ENCODE results near the gene DCUN1D2.
"Not testable (repeated sequence)": the region's sequence is repeated elsewhere in the genome, so short reads cannot be mapped to it uniquely, and the experiment has no call there.

DCUN1D2 gene

DNA sequence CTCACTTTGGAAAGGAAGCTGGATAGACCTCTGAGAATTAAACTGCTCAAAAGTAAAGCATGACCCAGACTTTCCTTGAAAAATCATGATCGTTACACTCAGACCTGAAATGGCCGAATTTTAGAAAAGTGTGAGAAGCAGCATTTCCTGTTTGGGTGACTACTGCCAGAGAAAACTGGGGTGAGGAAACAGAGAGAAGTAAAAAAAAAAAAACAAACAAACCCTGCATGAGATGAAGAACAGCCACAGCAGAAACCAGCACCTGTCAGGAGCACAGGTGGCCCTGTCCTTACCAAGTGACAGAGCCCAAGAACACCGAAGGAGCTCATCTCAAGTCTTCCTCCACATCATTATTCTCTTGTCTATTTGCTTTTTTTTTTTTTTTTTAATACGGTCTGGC, 25.2 kb downstream of the DCUN1D2 start:
- DNase-seq (ENCODE audit: low spot score) = no peak

DNA sequence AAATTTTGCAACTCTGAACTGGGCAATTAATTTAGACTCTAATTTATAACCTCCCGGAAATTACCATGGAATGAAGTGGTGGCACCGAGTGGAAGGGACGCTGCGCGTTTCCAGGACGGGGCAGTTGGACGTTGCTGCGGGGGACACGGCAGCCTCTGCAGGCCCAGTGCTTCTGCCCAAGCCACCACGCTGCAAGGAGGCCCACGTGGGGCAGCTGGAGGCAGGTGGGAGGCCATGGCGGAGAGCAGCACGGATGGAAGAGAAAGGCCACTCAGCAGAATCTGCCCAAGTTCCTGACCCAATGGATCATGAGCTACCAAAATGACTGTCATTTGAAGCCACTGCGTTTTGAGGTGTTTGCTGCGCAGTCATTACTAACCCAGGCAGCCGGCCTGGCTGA, 26.0 kb downstream of the DCUN1D2 start:
- no peak for DNase-seq (ENCODE audit: low spot score)

DNA sequence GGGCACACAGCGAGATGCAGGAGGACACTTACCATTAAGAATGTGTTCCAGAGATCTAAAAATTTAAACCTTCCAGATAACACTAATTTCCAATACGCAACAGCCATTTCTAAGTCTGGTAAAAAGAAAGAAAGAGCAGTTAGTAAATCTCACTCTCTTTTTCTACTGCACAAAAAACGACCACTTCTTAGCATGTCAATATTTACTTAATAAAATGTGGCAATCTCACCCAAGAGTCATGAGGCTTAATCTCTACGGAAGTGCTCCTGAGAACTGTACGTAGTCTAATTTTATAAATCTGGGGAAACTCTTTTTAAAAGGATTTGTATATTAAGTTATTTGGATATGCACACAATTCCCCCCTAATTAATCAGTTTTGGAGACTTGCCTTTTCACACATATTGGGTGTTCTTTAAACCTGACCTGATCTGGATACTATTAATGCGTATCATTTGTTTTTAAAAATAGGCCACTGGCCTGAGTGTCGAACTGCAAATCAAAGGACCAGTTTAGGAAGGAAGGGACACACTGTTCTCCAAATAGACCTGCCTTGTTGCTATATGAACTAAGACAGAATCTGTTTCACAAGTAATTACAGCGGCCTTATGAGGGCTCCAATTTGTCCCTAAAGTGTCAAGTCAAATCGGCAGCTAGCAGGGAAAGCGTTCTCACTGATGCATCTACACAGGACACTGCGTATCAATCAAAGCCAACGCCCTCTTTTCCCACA, 29.3 kb downstream of the DCUN1D2 start:
- no peak for DNase-seq (ENCODE audit: low spot score)

DNA sequence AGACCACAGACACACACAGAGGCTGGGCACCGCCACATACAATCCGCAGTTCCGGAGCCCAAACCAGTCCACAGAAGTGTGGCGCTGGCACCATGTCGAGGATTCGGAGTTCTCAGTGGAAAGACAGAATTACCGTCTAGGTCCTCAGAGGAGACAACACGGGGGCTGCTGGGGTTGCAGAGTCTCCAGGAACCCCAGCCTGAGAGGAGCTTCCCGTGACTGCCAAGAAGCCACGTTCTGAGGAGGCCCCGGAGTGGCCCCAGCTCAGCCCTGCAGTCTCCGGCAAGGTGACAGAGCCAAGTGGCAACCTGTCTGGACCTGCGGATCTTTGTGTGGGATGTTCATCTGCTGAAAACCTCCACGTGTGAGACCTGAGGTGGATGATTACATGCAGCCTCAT, 29.9 kb downstream of the DCUN1D2 start:
- peak; percentile 61 for DNase-seq (ENCODE audit: low spot score)

DNA sequence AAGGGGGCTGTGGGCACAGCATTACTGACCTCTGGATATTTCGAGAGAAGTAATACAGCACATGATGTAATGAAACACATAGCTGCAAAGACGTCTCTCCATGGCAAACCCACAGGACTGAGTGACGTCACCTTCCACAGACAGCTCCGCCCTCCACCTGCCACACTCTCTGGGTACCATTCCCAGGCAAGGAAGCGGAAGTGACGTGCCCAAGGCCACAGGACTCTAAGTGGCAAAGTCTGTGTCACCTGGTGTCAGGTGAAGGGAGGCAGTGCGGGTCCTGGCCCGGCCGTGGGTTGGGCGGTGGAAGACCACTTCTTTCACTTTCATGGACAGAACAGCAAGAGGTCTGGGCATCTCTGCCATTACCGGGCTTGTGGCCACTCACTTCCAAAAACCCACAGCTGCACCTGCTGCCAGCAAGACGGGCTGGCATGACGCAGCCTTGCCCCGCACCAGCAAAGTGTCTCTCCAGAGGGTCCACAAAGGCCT, 30.4 kb downstream of the DCUN1D2 start:
- peak; percentile 52 for DNase-seq (ENCODE audit: low spot score)

DNA sequence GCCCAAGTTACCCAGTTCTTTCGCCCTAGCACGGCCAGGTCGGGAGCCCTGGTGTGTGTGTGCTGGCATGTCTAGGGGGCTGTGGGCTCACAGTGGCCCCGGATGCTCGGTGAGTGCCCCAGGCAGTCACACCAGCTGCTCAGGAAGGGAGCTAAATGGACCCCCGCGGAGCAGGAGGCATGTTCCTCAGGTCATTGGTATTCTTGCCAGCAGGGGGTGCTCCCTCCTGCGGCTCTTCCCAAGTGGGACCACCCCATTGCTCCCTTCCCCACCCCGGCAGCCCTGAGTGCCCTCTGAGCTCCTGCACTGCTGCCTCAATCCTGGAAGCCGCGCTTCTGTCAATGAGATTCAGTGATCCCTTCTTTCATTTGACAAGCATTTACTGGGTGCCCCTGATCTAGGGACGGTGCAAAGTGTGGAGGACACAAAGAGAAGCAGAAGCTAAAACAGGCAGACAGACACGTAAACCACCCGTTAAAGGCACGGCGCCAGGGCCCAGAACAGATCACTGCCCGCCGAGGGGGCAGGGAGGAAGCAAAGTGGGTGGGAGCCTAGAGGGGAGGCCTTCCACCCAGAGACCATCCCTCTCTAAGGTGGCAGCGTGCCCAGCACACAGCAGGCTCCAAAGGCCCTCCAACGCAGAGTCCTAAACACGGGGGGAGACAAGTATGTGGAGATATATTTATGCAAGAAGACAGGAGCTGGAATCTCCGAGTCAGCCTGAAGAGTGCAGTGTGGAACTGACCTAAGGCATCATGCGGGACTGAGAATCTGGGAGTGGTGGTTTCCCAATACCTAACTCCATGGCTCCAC, 32.1 kb downstream of the DCUN1D2 start:
- DNase-seq (ENCODE audit: low spot score) = peak; percentile 61

DNA sequence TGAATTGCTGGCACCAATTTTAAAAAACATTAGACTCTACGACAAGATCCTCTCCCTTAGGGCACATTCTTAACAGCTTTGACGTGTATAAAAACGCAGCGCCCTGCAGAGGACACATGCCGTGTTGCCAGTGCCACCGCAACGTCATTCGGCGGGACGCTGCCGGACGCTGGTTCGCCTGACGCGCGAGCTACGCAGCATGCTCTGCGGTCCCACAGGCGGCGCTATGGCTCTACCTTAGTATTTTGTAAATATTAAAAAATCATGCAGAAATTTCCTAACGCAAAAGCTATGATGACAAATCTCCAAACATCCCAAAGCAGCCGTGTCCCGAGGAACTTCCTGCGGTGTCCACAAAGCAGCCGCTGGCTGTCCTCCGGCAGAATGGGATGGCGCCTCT, 33.0 kb downstream of the DCUN1D2 start:
- peak; percentile 15 for DNase-seq (ENCODE audit: low spot score)

DNA sequence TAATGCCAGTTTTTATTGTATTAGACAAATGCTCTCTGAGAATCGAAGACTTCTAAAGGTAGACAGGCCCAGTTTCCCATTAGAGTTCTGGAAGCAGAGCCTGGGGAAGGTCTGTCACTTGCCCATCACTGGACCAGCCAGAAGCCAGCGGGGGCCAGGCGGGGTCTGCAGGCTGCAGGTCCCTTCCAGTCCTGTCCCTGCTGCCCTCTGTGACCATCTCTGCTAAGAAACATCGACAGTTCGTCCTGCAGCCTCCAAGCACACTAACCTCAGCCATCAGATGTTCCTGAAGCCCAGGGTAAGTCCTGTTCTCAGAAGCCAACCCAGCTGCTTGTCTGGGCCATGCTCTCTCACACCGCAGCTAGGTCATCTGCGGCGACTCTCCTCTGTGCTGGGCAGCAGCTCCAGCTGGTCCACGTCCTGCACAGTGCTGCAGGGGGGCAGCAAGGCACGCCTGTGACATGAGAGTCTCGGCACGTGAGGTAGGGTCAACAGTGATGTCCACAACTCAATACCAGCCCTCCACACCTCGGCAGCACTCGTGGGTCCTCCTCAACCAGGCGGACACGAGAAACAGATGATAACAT, 34.3 kb downstream of the DCUN1D2 start:
- DNase-seq (ENCODE audit: low spot score) = peak; percentile 34

DNA sequence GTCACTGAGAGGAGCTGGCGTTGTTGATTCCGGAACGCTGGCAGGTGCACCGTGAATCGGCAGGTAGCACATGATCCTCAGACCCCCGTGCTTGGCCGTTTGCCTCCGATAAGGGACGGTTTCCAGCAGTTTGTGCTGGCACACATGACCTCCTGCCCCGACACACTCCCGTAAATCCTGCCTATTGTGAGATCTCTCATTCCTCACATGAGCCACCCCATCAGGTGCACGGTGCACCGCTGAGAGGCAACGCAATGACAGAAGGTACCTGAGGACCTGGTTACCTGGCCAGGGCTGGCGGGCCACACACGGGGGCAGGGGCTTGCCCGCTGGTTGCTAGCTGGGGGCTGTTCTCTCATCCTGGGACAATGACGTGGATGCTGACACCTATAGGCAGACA, 35.1 kb downstream of the DCUN1D2 start:
- DNase-seq (ENCODE audit: low spot score) = peak; percentile 37

DNA sequence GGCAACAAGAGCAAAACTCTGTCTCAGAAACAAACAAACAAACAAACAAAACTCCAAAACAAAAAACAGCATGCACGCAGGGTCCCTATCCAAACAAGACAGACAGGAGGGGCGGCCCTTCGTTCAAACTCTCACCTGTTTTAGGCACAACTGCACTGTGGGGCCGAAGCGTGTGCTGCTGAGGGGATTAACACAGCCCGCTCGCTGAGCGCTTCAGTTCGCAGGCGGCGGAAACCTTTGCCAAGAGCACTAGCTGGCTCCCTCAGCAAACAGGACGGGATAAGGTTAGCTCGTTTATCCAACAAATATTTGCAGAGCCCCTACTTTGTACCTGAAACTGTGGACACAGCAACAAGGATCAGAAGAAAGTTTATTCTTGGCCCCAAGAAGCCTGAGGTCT, 35.6 kb downstream of the DCUN1D2 start:
- peak; percentile 11 for DNase-seq (ENCODE audit: low spot score)

DNA sequence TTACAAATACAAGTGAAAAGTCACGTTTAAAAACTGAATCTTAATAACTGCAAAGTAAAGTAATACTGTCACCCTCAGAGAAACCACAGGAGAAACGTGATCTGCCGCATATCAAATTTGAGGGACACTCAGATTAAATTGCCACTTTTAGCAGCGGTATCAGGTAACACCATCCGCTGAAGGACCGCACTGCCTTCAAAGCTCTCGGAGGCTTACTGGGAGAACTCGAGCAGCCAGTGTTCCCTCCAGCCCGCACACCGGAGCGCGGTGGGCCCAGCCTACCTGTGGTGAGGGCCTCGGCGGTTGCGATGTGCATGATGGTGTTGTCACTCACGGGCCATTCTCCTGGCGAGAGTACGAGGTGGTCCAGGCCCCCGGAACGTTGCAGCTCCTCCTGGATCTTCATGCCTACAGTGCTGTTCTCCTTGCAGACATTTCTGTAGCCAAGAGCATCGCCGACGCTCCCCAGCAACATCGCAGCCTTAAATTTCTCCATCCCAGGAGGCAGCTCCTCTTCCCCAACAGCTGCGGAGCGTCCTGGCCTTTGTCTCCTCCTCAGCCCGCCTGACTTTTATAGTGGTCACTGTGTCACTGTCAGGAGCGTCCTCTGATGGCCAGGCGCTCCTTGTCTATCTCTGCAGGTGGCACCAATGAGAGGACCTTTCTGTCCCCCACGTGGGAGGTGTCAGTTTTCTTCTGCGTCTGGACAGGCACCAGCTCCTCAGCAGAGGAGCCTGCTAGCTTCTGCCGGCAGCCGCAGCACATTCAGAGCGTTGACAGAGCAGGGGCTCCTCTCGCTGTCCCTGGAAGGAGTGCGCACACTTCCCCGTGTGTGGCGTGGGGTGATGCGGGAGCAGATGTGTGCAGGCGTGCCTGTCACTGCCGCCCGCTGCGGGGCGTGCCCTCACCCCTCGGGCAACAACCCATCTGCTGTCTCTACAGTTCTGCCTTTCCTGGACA, 37.3 kb downstream of the DCUN1D2 start, which contains the start of gene ADPRHL1:
ADPRHL1 (minus strand) TSS at position 547 of the 960 bp plus-strand sequence; CDS start at position 496, 51 bp downstream.
- DNase-seq (ENCODE audit: low spot score) = peak; percentile 70

DNA sequence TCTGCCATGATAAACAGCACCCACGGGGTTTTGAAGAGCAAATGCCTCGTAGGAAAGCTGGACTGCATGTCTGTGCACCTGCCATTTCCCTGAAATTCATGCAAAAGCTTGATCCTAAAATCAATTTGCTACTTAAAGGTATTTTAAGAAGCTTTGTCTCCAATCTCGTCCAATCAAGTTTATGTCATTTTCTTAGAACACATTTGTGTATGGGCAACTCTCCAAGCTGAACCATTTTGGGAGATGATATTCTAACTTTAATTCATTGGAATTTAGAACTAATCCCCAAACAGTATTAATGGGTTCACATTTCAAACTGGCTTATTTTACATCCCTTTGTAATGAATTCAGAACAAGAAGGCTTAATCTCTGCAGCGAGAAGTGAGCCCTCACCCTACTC, 38.0 kb downstream of the DCUN1D2 start:
- no peak for DNase-seq (ENCODE audit: low spot score)

DNA sequence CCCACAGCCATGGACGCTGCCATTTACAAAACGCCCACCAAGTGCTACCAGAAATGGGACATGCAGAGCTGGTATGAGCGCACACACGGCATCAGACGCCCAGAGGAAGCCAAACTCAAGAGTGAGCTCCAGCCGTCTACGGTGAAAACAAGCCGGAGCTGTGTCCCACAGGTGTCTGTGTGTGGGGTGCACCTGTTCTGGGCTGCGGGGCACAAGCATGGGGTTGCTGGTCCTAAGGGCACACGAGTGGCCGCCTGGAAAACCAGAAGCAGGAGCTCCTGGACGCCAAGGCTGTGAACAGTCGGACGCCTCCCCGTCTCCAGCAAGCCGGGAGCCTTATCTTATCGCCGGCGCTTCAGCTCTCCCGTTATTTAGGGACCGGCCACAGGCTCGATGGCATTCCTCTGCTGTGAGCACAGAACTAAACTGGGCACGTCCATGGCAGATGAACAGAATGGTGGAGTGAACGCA, 38.5 kb downstream of the DCUN1D2 start:
- no peak for DNase-seq (ENCODE audit: low spot score)

DNA sequence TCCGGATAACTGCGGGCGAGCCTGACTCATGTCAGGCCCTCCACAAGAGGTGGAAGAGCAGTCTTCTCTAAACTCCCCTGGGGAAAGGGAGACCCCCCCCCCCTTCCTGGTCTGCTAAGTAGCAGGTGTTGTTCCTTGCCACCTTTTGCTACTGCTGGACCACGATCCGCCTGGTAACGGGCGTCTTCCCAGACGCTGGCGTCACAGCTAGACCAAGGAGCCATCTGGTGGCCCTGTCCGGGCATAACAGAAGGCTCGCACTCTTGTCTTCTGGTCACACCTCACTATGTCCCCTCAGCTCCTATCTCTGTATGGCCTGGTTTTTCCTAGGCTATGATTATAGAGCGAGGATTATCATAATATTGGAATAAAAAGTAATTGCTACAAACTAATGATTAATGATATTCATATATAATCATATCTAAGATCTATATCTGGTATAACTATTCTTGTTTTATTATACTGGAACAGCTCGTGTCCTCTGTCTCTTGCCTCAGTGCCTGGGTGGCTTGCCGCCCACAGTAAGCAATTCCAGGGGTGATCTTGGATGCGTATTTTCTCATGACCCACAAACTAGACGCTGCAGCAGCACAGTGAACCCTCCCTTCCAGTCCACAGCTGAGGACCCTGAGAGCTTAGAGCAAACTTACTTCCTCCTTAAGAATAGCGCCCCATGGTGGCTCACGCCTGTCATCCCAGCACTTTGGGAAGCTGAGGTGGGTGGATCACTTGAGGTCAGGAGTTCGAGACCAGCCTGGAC, 39.5 kb downstream of the DCUN1D2 start:
- not testable (repeated sequence) for DNase-seq (ENCODE audit: low spot score)

DNA sequence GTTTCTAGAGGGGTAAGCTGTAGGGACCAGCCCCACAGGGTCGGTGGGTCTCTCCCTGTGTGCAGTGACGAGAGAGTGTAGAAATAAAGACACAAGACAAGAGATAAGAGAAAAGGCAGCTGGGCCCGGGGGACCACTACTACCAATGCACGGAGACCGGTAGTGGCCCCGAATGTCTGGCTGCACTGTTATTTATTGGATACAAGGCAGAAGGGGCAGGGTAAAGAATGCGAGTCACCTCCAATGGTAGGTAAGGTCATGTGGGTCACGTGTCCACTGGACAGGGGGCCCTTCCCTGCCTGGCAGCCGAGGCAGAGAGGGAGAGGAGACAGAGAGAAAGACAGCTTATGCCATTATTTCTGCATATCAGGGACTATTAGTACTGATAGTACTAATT, 40.2 kb downstream of the DCUN1D2 start:
- DNase-seq (ENCODE audit: low spot score) = not testable (repeated sequence)

DNA sequence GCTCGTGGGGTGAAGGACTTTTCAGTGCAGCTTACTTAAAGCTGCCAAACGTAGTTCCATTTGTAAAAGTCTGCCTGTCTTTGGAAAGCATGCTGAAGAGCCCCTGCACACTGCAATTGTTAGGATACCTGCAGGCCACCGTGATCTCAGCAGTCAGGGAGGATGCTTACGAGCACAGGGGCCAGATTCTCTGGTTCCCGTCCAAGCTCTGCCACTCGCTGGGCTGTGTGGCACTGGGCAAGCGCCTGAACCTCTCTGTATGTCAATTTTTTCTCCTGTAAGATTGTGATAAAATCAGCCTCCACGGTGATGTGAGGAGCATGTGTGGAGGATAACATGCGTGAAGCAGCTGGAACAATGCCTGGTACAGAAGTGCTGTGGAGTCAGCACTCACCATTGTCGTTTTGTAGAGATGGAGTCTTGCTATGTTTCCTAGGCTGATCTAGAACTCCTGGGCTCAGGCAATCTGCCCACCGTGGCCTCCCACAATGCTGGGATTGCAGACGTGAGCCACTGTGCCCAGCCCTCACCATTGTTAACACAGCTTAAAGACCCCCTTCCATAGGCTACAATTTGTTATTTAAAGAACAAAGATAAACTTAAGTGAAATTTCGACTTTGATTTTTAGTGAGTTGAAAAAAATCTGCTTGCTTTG, 40.7 kb downstream of the DCUN1D2 start:
- DNase-seq (ENCODE audit: low spot score) = no peak

DNA sequence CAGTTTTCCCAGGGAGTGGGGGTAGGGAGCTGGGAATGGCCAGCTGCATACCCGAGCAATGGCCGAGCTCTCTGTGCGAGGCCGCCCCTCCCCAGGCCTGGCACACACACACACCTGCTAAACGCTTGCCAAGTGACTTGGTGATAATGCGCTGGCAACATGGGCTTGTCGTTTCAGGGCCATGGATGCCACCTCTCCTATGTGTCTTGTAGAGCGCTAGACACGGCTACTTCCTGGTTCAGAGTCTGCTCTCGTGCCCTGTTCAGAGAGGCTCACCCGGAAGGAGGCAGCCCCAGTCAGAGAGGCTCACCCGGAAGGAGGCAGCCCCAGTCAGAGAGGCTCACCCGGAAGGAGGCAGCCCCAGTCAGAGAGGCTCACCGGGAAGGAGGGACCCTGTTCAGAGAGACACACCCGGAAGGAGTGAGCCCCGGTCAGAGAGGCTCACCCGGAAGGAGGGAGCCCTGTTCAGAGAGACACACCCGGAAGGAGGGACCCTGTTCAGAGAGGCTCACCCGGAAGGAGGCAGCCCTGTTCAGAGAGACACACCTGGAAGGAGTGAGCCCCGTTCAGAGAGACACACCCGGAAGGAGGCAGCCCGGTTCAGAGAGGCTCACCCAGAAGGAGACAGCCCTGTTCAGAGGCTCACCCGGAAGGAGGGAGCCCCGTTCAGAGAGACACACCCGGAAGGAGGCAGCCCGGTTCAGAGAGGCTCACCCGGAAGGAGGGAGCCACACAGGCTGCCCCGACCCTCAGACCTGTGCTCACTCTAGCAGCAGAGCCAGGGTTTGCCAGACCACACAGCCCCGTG, 41.4 kb downstream of the DCUN1D2 start:
- no peak for DNase-seq (ENCODE audit: low spot score)

DNA sequence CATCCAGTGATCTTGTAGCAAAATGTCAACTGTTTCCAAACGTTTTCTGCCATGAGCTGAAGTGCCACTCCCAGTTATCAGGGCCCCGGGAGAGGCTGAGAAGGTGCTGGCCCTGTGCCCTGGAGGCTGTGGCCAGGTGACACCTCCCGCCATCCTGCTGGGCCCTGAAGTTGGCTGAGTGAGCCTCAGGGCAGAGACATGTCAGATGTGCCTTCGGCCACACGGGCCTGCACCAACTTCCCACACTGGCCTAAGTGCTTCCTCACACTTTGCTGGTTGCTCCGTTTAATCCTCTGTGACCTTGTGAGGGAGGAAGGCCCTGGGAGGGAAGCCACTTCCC, 42.0 kb downstream of the DCUN1D2 start:
- DNase-seq (ENCODE audit: low spot score) = no peak

DNA sequence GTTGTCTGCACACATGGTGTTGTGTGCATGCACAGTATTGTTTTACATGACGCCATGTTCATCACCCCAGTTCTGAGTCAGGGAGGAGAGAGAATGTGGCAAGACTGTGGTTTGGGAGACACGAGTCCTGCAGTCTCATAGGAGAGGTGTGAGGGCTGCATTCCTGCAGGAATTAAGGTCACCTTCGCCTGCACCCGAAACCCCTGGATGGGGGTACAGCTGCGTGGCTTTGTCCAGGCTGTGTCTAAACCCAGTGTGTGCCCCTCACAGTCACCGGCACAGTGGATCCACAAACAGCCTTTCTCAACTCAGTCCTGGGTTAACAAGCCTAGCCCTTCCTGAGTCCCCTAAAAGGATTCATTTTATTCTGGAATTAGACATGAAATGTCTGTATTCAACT, 42.9 kb downstream of the DCUN1D2 start:
- peak; percentile 31 for DNase-seq (ENCODE audit: low spot score)
